ENCODE results near the gene PDE5A.

DNA sequence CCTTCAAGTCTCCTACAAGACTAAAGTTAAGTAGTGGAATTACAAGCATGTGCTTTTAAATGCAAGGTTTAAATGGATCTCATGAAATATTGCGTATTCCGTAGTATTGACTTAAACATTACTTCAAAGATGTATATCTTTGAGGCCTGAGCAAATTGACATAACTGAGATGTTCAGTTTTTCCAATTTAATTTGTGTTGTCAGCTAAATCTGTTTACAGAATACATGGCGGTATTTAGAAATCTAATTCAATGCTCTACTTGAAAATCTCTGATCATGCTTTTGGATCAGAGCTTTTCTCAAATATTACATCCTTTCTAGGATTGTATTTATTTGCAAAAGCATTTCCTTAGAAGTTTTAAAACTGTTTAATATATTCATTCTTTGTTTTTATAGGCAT, 47.5 kb upstream of the PDE5A start:
- TF ChIP-seq ZNF274 (IDR thresholded peaks at IDR 0.05; ENCODE audit: low read length) (no peak), ZNF274 (tag by site-specific recombination; IDR thresholded peaks at IDR 0.05; ENCODE audit: borderline replicate concordance) (no peak), SCRT2 (tag by site-specific recombination; IDR thresholded peaks at IDR 0.05) (no peak), ZNF777 (tag by site-specific recombination; IDR thresholded peaks at IDR 0.05; ENCODE audit: borderline replicate concordance) (no peak), CTCF (tag by site-specific recombination; IDR thresholded peaks at IDR 0.05) (no peak), TCF7L2 (IDR thresholded peaks at IDR 0.05; ENCODE audit: borderline replicate concordance, low read depth, low read length) (no peak), ZNF404 (tag by site-specific recombination; IDR thresholded peaks at IDR 0.05) (no peak), HOXA7 (CRISPR knock-in tag; IDR thresholded peaks at IDR 0.05; ENCODE audit: borderline replicate concordance) (no peak), ZBTB49 (tag by site-specific recombination; IDR thresholded peaks at IDR 0.05; ENCODE audit: low read depth) (no peak), ZNF654 (tag by site-specific recombination; IDR thresholded peaks at IDR 0.05; ENCODE audit: low read depth) (no peak), ZNF121 (tag by site-specific recombination; IDR thresholded peaks at IDR 0.05) (no peak)
- TF ChIP-seq, protein P1, sequence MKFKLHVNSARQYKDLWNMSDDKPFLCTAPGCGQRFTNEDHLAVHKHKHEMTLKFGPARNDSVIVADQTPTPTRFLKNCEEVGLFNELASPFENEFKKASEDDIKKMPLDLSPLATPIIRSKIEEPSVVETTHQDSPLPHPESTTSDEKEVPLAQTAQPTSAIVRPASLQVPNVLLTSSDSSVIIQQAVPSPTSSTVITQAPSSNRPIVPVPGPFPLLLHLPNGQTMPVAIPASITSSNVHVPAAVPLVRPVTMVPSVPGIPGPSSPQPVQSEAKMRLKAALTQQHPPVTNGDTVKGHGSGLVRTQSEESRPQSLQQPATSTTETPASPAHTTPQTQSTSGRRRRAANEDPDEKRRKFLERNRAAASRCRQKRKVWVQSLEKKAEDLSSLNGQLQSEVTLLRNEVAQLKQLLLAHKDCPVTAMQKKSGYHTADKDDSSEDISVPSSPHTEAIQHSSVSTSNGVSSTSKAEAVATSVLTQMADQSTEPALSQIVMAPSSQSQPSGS (tag by site-specific recombination; IDR thresholded peaks at IDR 0.05; ENCODE audit: low read depth) = no peak
- TF ChIP-seq, protein P2, sequence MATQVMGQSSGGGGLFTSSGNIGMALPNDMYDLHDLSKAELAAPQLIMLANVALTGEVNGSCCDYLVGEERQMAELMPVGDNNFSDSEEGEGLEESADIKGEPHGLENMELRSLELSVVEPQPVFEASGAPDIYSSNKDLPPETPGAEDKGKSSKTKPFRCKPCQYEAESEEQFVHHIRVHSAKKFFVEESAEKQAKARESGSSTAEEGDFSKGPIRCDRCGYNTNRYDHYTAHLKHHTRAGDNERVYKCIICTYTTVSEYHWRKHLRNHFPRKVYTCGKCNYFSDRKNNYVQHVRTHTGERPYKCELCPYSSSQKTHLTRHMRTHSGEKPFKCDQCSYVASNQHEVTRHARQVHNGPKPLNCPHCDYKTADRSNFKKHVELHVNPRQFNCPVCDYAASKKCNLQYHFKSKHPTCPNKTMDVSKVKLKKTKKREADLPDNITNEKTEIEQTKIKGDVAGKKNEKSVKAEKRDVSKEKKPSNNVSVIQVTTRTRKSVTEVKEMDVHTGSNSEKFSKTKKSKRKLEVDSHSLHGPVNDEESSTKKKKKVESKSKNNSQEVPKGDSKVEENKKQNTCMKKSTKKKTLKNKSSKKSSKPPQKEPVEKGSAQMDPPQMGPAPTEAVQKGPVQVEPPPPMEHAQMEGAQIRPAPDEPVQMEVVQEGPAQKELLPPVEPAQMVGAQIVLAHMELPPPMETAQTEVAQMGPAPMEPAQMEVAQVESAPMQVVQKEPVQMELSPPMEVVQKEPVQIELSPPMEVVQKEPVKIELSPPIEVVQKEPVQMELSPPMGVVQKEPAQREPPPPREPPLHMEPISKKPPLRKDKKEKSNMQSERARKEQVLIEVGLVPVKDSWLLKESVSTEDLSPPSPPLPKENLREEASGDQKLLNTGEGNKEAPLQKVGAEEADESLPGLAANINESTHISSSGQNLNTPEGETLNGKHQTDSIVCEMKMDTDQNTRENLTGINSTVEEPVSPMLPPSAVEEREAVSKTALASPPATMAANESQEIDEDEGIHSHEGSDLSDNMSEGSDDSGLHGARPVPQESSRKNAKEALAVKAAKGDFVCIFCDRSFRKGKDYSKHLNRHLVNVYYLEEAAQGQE (tag by site-specific recombination; IDR thresholded peaks at IDR 0.05) = no peak
- TF ChIP-seq, protein P3, sequence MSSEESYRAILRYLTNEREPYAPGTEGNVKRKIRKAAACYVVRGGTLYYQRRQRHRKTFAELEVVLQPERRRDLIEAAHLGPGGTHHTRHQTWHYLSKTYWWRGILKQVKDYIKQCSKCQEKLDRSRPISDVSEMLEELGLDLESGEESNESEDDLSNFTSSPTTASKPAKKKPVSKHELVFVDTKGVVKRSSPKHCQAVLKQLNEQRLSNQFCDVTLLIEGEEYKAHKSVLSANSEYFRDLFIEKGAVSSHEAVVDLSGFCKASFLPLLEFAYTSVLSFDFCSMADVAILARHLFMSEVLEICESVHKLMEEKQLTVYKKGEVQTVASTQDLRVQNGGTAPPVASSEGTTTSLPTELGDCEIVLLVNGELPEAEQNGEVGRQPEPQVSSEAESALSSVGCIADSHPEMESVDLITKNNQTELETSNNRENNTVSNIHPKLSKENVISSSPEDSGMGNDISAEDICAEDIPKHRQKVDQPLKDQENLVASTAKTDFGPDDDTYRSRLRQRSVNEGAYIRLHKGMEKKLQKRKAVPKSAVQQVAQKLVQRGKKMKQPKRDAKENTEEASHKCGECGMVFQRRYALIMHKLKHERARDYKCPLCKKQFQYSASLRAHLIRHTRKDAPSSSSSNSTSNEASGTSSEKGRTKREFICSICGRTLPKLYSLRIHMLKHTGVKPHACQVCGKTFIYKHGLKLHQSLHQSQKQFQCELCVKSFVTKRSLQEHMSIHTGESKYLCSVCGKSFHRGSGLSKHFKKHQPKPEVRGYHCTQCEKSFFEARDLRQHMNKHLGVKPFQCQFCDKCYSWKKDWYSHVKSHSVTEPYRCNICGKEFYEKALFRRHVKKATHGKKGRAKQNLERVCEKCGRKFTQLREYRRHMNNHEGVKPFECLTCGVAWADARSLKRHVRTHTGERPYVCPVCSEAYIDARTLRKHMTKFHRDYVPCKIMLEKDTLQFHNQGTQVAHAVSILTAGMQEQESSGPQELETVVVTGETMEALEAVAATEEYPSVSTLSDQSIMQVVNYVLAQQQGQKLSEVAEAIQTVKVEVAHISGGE (tag by site-specific recombination; conservative IDR thresholded peaks at IDR 0.05; ENCODE audit: low read depth) = no peak
- TF ChIP-seq, protein P4, sequence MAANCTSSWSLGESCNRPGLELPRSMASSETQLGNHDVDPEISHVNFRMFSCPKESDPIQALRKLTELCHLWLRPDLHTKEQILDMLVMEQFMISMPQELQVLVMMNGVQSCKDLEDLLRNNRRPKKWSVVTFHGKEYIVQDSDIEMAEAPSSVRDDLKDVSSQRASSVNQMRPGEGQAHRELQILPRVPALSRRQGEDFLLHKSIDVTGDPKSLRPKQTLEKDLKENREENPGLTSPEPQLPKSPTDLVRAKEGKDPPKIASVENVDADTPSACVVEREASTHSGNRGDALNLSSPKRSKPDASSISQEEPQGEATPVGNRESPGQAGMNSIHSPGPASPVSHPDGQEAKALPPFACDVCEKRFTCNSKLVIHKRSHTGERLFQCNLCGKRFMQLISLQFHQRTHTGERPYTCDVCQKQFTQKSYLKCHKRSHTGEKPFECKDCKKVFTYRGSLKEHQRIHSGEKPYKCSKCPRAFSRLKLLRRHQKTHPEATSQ (tag by site-specific recombination; IDR thresholded peaks at IDR 0.05) = no peak

All from HEK293 (cell line).